ENCODE measurements around the gene GLB1L. TPM values are rescaled to one million over a fixed set of nuclear protein-coding genes. Genes with fewer than 3 reads are reported as not detected.
A peak's percentile ranks its signal among the peaks of the same experiment; 100 is the strongest.
"Not testable (repeated sequence)": the region's sequence is repeated elsewhere in the genome, so short reads cannot be mapped to it uniquely, and the experiment has no call there.

The GLB1L gene
- total RNA-seq, 2 experiments from 2014 or later = 2.1 TPM

- no peak for DNase-seq
- CTCF ChIA-PET = interaction anchor here (1.7 kb wide), 1 partner anchor 27 kb away, joined by 6 read pairs; no protein-coding TSS in a partner anchor
- Mint-ChIP-seq H3K4me3 (no peak overlapping the region), H3K36me3 (ENCODE audit: low read depth) (no peaks in the 10 kb centered on the region), H3K27me3 (ENCODE audit: low read depth) (no peaks in the 10 kb centered on the region), H3K27ac (no peak overlapping the region), H3K4me1 (ENCODE audit: low read depth) (no peaks in the 10 kb centered on the region), H3K9me3 (no peaks in the 10 kb centered on the region)
- intact Hi-C loops (cut with micrococcal nuclease) = no loop called here
Observed at GRCh38 chr2:219268294-219268693, 23.1 kb upstream of the GLB1L start.

- DNase-seq = no peak
- Mint-ChIP-seq H3K9me3 (no peaks in the 10 kb centered on the region), H3K36me3 (ENCODE audit: low read depth) (no peaks in the 10 kb centered on the region), H3K4me1 (ENCODE audit: low read depth) (no peaks in the 10 kb centered on the region), H3K27me3 (ENCODE audit: low read depth) (no peaks in the 10 kb centered on the region), H3K4me3 (no peak overlapping the region), H3K27ac (no peak overlapping the region)
- intact Hi-C loops (cut with micrococcal nuclease) = no loop called here
- CTCF ChIA-PET = interaction anchor here (1.7 to 2.1 kb wide), 2 partner anchors 11 to 29 kb away, joined by 6 to 16 read pairs; no protein-coding TSS in a partner anchor
Observed at GRCh38 chr2:219266886-219267285, 21.6 kb upstream of the GLB1L start.

- H3K27me3 Mint-ChIP-seq (ENCODE audit: low read depth) = no peaks in the 10 kb centered on the region
- no peaks in the 10 kb centered on the region for H3K4me1 Mint-ChIP-seq (ENCODE audit: low read depth)
- H3K4me3 Mint-ChIP-seq = no peak overlapping the region
- CTCF ChIA-PET = interaction anchor here (0.5 to 2.1 kb wide), 4 partner anchors 11 to 101 kb away, joined by 3 to 16 read pairs (median 6); no protein-coding TSS in a partner anchor
- no peaks in the 10 kb centered on the region for H3K9me3 Mint-ChIP-seq
- H3K27ac Mint-ChIP-seq = no peak overlapping the region
- H3K36me3 Mint-ChIP-seq (ENCODE audit: low read depth) = no peaks in the 10 kb centered on the region
- intact Hi-C loops (cut with micrococcal nuclease) = no loop called here
- DNase-seq = no peak
Observed at GRCh38 chr2:219266232-219266631, 21.0 kb upstream of the GLB1L start.

- Mint-ChIP-seq H3K4me3 (no peak overlapping the region), H3K4me1 (ENCODE audit: low read depth) (no peaks in the 10 kb centered on the region), H3K36me3 (ENCODE audit: low read depth) (no peaks in the 10 kb centered on the region), H3K9me3 (no peaks in the 10 kb centered on the region), H3K27ac (no peak overlapping the region), H3K27me3 (ENCODE audit: low read depth) (no peaks in the 10 kb centered on the region)
- DNase-seq = no peak
- CTCF ChIA-PET = interaction anchor here (0.7 to 2.5 kb wide), 8 partner anchors 9 to 384 kb away, joined by 3 to 14 read pairs (median 5); partner anchors contain the start of gene DNAJB2
- intact Hi-C loops (cut with micrococcal nuclease) = no loop called here
Observed at GRCh38 chr2:219261024-219261855, 16.0 kb upstream of the GLB1L start.

- CTCF ChIA-PET = interaction anchor here (2.0 to 2.2 kb wide), 3 partner anchors 15 to 36 kb away, joined by 5 to 14 read pairs (median 12); partner anchors contain the start of gene DNAJB2
- DNase-seq; H3K27me3 Mint-ChIP-seq (ENCODE audit: low read depth); H3K27ac Mint-ChIP-seq; H3K36me3 Mint-ChIP-seq (ENCODE audit: low read depth); H3K9me3 Mint-ChIP-seq; H3K4me3 Mint-ChIP-seq: not testable (repeated sequence)
- peaks cover 11% of the 10 kb centered on the region for H3K4me1 Mint-ChIP-seq (ENCODE audit: low read depth)
- intact Hi-C loops (cut with micrococcal nuclease) = loop anchor here (10.0 kb wide), 2 partner anchors 864 to 974 kb away; partner anchors contain the start of gene CTDSP1
Observed at GRCh38 chr2:219258942-219259341, 13.7 kb upstream of the GLB1L start.

- CTCF ChIA-PET = interaction anchor here (0.7 to 6.1 kb wide), 12 partner anchors 9 to 544 kb away, joined by 3 to 76 read pairs (median 4); partner anchors contain the start of genes DNAJB2, GLB1L, STK16 and TTLL4
- Mint-ChIP-seq H3K36me3 (ENCODE audit: low read depth) (peaks cover 26% of the 10 kb centered on the region), H3K4me3 (peak overlapping the region; percentile 70), H3K27me3 (ENCODE audit: low read depth) (no peaks in the 10 kb centered on the region), H3K4me1 (ENCODE audit: low read depth) (peaks cover 42% of the 10 kb centered on the region), H3K9me3 (no peaks in the 10 kb centered on the region), H3K27ac (peak overlapping the region; percentile 84)
- DNase-seq = peak; percentile 67
- intact Hi-C loops (cut with micrococcal nuclease) = loop anchor here (1.0 to 10.0 kb wide), 6 partner anchors 25 to 970 kb away; partner anchors contain the start of genes CTDSP1, DNAJB2, NHEJ1 and WNT10A
Observed at GRCh38 chr2:219254590-219255201, 9.5 kb upstream of the GLB1L start.

- peak; percentile 89 for DNase-seq
- CTCF ChIA-PET = interaction anchor here (0.8 to 6.1 kb wide), 9 partner anchors 8 to 543 kb away, joined by 3 to 76 read pairs (median 4); partner anchors contain the start of genes DNAJB2, GLB1L, STK16 and TTLL4
- Mint-ChIP-seq H3K4me1 (ENCODE audit: low read depth) (peaks cover 49% of the 10 kb centered on the region), H3K27me3 (ENCODE audit: low read depth) (no peaks in the 10 kb centered on the region), H3K27ac (peak within 1 kb of the TSS; percentile 95), H3K9me3 (no peaks in the 10 kb centered on the region), H3K4me3 (peak within 1 kb of the TSS; percentile 70), H3K36me3 (ENCODE audit: low read depth) (peaks cover 31% of the 10 kb centered on the region)
- intact Hi-C loops (cut with micrococcal nuclease) = loop anchor here (1.0 to 10.0 kb wide), 14 partner anchors 9 to 969 kb away; partner anchors contain the start of genes ANKZF1, ATG9A, CTDSP1 and DNAJB2
Observed at GRCh38 chr2:219253753-219254589, 8.7 kb upstream of the GLB1L start, which contains the start of gene TUBA4A. TSS of gene TUBA4A (minus strand) at chr2:219253918. CDS start at chr2:219253858, 60 bp downstream.

GRCh38 chr2:219252900-219253752 is 7.9 kb upstream of the GLB1L start, which contains the start of gene TUBA4B:
TSS of gene TUBA4B (plus strand) at chr2:219253243. CDS start at chr2:219253408, 165 bp downstream.
- intact Hi-C loops (cut with micrococcal nuclease) = loop anchor here (1.0 to 10.0 kb wide), 11 partner anchors 8 to 968 kb away; partner anchors contain the start of genes ANKZF1, ATG9A, CTDSP1 and GLB1L
- peak; percentile 78 for DNase-seq
- Mint-ChIP-seq H3K36me3 (ENCODE audit: low read depth) (peaks cover 38% of the 10 kb centered on the region), H3K4me3 (peak within 1 kb of the TSS; percentile 70), H3K27ac (peak within 1 kb of the TSS; percentile 95), H3K4me1 (ENCODE audit: low read depth) (peaks cover 58% of the 10 kb centered on the region), H3K9me3 (no peaks in the 10 kb centered on the region), H3K27me3 (ENCODE audit: low read depth) (no peaks in the 10 kb centered on the region)
- CTCF ChIA-PET = interaction anchor here (1.1 to 6.1 kb wide), 7 partner anchors 8 to 95 kb away, joined by 3 to 76 read pairs (median 5); partner anchors contain the start of genes DNAJB2, GLB1L and STK16

GRCh38 chr2:219252570-219252899 is 7.3 kb upstream of the GLB1L start:
- H3K27me3 Mint-ChIP-seq (ENCODE audit: low read depth) = no peaks in the 10 kb centered on the region
- no peaks in the 10 kb centered on the region for H3K9me3 Mint-ChIP-seq
- peak overlapping the region; percentile 70 for H3K4me3 Mint-ChIP-seq
- peak overlapping the region; percentile 95 for H3K27ac Mint-ChIP-seq
- H3K36me3 Mint-ChIP-seq (ENCODE audit: low read depth) = peaks cover 40% of the 10 kb centered on the region
- peaks cover 63% of the 10 kb centered on the region for H3K4me1 Mint-ChIP-seq (ENCODE audit: low read depth)
- intact Hi-C loops (cut with micrococcal nuclease) = loop anchor here (2.0 to 10.0 kb wide), 4 partner anchors 356 to 968 kb away; partner anchors contain the start of genes CTDSP1 and WNT10A
- CTCF ChIA-PET = interaction anchor here (1.2 to 6.1 kb wide), 6 partner anchors 15 to 80 kb away, joined by 3 to 76 read pairs (median 4); partner anchors contain the start of gene DNAJB2
- DNase-seq = no peak

- intact Hi-C loops (cut with micrococcal nuclease) = loop anchor here (2.0 to 10.0 kb wide), 4 partner anchors 355 to 967 kb away; partner anchors contain the start of genes CTDSP1 and WNT10A
- Mint-ChIP-seq H3K27ac (peak overlapping the region; percentile 95), H3K4me3 (peak overlapping the region; percentile 70), H3K9me3 (no peaks in the 10 kb centered on the region), H3K36me3 (ENCODE audit: low read depth) (peaks cover 42% of the 10 kb centered on the region), H3K4me1 (ENCODE audit: low read depth) (peaks cover 68% of the 10 kb centered on the region), H3K27me3 (ENCODE audit: low read depth) (no peaks in the 10 kb centered on the region)
- DNase-seq = peak; percentile 58
- CTCF ChIA-PET = interaction anchor here (0.7 to 6.1 kb wide), 8 partner anchors 14 to 80 kb away, joined by 3 to 76 read pairs (median 3); partner anchors contain the start of gene DNAJB2
Observed at GRCh38 chr2:219252084-219252483, 6.8 kb upstream of the GLB1L start.

All from activated naive CD4-positive, alpha-beta T cell treated with anti-CD3 and anti-CD28 coated beads for 36 hours (primary cell).